NB4 (cell line): ENCODE data around the gene NBEA.
"Not testable (repeated sequence)": the region's sequence is repeated elsewhere in the genome, so short reads cannot be mapped to it uniquely, and the experiment has no call there.

Experiments
- DNase-seq: peaks from one replicate; pipeline ENCODE4 v3.0.0; 2010; ENCODE audit warnings: low read depth
- H3K4me3 ChIP-seq: one replicate; pipeline ENCODE4 v1.5.1; 2011; ENCODE audit warnings: mild to moderate bottlenecking, low read depth, low read length, moderate library complexity
- MYC ChIP-seq: IDR thresholded peaks from 2 replicates; pipeline ENCODE4 v1.6.1; 2011; ENCODE audit warnings: low read depth, low read length
- POLR2A ChIP-seq: IDR thresholded peaks from 2 replicates; pipeline ENCODE4 v1.6.1; 2011; ENCODE audit warnings: mild to moderate bottlenecking; ENCODE audit not compliant: insufficient read length; ENCODE audit errors: extremely low read depth
- TF ChIP-seq, protein P1 (sequence below): IDR thresholded peaks from one replicate; pipeline ENCODE4 v1.5.1; 2012; ENCODE audit warnings: low read depth, low read length
- TF ChIP-seq, protein P2 (sequence below): IDR thresholded peaks from 2 replicates; pipeline ENCODE4 v1.6.1; 2011; ENCODE audit warnings: low read depth, low read length

Gene NBEA

DNA sequence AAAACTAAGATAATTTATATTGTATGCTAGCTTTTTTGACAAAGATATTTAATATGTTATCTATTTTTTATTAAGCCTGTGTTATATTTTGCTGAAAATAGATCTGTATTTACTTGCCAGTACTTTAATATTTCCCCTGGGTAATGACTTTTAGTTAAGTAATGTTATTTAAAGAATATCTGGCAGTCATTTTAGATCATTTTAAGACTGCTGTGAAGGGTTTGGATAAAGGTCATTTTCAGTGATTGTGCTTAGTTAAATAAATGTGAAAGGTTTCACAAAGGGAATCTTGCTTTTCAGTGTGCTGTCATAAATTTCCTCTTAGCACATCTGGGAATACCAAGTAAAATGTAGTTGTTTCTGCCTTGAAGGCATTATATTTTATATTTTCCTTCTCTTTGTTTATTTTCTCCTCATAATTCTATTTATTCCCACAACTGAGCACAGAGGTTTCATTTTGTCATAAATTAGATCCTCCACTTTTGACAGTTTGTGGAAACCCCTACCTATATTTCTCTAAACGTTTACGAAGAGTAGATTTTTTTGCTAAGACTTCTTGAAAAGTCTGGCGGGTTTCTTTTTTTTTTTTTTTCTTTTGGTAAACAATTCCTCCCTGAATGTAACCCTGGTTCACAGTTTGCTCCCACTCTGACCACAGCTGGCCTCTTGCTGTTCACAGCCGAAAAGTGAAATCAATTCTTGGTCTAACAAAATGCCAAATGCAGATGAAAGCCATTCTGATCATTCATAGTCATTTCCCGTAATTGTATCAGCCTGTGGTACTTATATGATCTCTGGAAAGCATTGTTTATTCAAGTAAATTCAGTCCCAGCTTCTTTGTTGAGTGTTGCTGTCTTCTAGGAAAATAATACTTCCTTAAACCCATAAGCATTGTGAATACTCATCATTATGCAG lies 446.6 kb downstream of the NBEA start:
- TF ChIP-seq, protein P1, sequence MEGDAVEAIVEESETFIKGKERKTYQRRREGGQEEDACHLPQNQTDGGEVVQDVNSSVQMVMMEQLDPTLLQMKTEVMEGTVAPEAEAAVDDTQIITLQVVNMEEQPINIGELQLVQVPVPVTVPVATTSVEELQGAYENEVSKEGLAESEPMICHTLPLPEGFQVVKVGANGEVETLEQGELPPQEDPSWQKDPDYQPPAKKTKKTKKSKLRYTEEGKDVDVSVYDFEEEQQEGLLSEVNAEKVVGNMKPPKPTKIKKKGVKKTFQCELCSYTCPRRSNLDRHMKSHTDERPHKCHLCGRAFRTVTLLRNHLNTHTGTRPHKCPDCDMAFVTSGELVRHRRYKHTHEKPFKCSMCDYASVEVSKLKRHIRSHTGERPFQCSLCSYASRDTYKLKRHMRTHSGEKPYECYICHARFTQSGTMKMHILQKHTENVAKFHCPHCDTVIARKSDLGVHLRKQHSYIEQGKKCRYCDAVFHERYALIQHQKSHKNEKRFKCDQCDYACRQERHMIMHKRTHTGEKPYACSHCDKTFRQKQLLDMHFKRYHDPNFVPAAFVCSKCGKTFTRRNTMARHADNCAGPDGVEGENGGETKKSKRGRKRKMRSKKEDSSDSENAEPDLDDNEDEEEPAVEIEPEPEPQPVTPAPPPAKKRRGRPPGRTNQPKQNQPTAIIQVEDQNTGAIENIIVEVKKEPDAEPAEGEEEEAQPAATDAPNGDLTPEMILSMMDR, result no peak
- no peak for TF ChIP-seq POLR2A
- TF ChIP-seq MYC, result no peak
- TF ChIP-seq, protein P2, sequence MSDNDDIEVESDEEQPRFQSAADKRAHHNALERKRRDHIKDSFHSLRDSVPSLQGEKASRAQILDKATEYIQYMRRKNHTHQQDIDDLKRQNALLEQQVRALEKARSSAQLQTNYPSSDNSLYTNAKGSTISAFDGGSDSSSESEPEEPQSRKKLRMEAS, result no peak
- H3K4me3 ChIP-seq, result no peak overlapping the region
- no peak for DNase-seq

DNA sequence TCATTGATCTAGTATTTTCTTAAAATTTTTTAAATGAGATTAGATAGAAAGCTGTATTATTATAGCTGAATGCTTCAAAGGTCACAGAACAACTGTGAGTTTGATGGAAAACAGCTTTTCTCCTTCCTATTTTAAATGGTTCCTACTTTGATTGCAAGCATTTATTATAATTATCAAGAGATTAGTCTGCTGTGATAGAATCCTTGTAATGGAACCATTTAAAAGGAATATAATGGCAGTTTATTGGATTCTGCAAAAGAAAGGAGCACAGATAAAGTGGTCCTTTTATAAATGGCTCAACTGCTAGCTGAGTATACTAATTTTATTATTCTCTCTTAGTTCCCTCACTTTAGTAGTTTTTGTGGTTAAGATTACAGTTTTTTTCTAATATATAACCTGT lies 447.5 kb downstream of the NBEA start:
- no peak overlapping the region for H3K4me3 ChIP-seq
- TF ChIP-seq MYC (no peak), POLR2A (no peak)
- TF ChIP-seq, protein P2, result no peak
- TF ChIP-seq, protein P1, result no peak
- DNase-seq, result no peak

DNA sequence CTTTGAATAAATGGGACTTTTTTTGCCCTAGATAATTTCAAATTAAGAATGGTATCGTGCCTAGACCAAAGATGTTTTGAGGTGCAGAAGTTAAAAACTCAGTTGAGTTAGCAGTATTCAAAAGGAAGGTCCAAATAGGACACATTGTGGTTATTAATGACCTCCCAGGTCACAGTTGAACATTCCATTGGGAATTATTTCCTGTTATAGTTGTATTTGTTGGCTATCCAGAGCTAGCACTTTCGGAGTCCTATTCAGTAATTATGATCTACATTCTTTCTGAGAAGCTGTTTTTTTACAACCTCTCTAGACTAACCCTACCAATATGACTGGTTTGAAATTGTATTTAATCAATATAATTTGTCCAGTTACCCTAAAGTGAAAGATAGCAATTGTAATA lies 450.7 kb downstream of the NBEA start:
- no peak overlapping the region for H3K4me3 ChIP-seq
- TF ChIP-seq, protein P1, result no peak
- TF ChIP-seq MYC (no peak), POLR2A (no peak)
- TF ChIP-seq, protein P2, result no peak
- DNase-seq, result no peak

DNA sequence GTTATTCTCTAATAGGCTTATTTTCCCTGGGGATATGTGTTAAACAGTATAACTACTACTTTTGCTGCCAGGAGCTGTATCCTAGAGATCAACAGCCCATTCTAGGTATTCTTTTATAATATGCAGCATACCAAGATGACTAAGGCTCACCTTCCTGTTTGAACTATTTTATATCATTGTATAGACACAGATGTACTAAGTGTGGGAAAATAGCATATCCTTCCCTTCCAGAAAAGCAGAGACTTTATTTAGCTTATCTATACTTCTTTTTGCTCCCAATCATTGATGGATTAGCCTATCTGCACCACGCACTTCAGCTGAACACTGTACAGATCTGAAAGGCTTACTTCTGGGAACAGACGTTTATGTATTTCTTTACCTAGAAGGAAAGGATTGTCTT lies 451.8 kb downstream of the NBEA start:
- no peak for DNase-seq
- H3K4me3 ChIP-seq, result no peak overlapping the region
- TF ChIP-seq MYC, result no peak

DNA sequence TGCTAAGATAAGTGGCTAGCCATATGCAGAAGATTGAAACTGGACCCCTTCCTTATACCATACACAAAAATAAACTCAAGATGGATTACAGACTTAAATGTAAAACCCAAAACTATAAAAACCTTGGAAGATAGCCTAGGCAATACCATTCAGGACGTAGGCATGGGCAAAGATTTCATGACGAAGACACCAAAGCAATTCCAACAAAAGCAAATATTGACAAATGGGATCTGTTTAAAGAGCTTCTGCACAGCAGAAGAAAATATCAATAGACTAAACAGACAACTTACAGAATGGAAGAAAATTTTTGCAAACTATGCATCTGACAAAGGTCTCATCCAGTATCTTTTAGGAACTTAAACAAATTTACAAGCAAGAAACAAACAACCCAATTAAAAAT lies 466.2 kb downstream of the NBEA start:
- not testable (repeated sequence) for H3K4me3 ChIP-seq, DNase-seq

DNA sequence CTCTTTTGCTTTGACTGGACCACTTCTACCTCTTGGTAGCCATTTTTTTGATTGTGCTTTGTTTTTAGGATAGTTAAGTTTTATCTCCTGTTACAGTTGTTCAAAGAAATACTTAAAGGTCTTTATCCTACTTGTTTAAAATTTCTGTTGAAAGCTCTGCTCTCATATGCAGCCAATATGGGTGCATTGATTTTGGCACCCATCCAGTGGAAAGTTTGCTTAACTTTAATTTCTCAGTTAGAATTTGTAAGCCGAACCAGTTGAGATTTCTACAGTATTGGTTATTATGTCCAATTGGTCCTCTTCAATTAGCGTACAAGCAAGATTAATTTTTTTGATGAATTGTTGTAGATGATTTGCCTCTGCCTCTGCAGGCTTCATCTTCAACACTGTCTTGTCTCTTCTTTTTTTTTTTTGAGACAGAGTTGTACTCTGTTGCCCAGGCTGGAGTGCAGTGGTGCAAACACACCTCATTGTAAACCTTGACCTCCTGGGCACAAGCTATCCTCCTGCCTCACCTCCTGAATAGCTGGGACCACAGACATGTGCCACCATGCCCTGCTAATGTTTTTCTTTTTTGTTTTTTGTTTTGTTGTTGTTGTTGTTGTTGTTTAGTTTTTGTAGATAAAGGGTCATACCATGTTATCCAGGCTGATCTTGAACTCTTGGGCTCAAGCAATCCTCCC lies 469.1 kb downstream of the NBEA start:
- H3K4me3 ChIP-seq, result no peak overlapping the region
- no peak for DNase-seq
- TF ChIP-seq, protein P2, result no peak
- TF ChIP-seq, protein P1, result no peak
- TF ChIP-seq MYC (no peak), POLR2A (no peak)
